ENCODE data around the gene RBM33.

The RBM33 gene

DNA sequence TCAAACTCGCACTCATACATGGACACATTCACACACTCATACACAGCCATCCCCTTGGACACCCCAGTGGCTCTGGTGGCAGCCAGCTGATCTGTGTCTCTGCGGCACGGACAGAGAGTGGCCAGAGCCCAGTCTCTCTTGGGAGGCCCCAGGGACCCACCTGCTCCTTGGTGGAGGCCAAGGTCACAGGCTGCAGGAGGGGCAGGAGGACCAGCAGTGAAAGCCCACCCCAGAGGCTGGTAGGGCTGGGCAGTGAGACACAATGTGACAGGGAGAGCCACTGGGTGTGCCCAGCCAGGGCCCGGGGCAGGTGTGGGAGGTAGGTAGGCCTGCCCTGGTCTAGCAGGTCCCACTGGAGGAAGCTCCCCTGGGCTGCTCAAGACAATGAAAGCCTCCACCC is 149.3 kb downstream of the RBM33 start:
- no peak for DNase-seq (ENCODE audit: low read depth, low spot score)

DNA sequence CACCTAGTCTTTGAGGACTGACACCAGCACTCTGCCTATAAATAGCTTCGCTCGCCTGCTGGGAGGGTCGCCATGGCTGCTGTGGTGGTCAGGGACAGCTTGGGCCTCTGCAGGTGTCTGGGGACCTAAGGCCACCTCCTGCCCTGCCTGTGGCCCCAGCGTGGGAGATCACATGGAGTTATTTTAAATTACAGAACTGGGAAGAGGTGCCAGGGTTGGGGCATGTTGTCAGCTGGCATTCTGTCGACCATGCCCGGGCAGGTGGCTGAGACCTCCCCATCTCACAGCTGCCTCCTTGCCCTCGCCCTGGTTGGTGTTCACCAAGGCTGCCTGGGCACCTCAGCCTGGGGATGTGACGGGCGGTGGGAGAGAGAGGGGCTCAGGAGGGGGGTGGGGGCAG is 149.7 kb downstream of the RBM33 start:
- DNase-seq (ENCODE audit: low read depth, low spot score) = no peak

DNA sequence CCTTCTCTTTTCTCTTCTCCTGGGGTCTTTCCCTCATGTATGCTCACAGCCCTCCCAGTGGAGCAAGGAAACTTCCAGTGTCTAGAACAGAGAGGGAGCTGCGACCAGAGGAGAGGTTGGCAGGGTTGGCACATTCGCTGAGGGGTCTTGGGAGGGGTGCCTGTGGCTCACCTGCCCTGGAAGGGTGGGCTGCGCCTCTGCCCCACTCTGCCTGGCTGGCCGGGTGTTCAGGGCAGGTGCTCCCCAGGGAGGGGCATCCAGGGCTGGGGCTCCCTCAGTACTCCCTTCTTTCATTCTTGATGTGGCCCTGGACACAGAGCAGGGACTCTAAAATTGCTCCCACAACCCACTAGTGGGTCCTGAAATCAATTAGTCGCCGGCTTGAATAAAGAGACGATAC is 150.9 kb downstream of the RBM33 start:
- DNase-seq (ENCODE audit: low read depth, low spot score) = no peak

DNA sequence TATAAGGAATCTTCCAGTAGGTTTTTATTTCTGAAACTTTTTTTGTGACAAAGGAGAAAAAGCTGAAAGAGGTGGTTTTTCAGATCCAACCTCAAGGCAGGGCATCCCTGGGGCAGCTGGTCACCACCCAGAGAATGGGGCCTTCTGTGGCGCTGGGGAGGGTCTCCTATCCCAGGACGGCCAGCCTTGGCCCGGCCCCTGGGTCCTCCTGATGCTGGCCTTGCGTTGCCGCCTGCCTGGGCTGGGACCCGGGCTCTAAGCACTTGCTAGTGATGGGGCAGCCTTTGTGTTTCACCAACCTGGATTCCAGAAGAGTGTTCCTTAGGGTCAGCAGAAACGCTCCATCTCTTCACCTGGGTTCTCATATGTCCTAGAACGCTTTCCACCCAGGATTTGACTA is 151.5 kb downstream of the RBM33 start:
- DNase-seq (ENCODE audit: low read depth, low spot score) = no peak

DNA sequence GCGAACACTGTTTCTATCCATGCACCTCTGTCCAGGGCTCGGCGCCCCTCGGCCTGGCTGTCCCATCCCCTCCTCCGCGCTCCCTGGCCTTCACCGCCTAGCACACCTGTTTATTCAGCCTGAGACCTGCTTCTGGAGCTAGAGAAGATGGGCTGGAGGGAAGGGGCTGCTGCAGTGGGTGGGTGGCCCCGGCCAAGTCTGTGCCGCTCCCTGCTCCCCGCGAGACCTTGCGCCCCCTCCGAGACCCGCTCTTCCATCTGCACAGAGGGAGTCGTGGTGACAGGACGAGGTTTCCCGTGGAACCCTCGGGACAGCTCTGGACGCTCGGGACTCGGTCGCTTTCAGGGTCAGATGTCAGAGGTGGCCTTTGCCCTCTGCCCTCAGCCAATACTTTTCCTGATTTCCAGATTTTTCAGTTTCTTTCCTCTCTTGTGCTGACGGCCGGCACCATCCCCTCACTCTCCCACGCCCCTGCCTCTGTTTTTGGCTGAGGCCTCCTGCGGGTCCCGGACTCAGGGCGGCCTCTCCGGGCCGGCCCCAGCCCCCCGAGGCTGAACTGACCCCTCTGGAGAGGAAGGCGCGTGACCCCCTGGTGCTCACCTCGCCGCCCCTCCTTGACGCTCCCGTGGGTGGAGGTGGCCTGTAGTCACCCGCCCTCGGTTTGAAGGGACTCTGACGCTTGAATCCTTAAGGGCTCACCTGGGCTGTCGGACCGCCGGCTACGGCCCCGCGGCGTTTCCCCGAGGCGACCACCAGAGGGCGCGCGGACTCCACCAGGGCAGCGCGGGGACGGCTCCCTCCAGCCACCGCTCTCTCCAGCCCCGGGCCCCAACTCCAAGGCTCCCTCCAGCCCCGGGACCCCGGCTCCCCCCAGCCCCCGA is 152.2 kb downstream of the RBM33 start:
- DNase-seq (ENCODE audit: low read depth, low spot score) = no peak

DNA sequence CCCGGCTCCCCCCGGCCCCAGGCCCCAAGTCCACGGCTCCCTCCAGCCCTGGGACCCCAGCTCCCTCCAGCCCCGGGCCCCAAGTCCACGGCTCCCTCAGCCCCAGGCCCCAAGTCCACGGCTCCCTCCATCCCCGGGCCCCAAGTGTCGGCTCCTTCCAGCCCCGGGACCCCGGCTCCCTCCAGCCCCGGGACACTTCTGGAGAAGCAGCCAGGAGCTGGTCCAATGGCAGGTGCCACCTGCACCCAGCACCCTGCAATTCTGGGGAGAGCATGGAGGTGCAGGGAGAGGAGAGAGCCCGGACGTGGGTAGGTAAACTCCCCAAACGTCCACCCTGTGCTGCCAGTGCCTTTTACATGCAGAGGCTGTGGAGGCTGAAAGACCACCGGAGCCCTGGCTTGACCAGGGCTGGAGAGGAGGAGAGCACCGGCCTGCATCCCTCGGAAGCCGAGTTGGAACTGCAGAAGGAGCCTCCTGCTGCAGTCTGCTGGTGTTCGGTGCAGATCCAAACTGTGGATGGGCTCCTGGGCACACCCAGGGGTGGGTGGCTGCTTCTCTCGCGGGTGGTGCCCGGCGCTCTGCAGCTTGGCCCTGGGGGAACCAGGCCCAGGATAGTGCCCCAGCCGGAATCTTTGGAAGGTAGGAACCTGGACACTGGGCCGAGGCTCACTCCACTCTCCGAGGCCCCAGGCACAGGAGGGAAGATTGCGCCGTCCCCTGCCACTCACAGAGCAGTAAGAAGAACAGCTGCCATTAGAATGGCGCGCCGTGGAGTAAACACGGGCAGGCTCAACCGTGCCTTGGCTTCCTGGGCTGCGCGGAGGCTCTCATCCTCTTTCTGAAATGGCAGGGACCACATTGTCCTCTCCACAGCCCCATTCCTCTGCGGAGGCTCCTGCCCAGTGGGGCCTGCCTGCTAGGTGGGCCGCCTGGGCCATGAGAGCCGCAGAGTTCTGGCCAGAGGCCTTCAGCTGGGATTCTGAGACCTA is 153.1 kb downstream of the RBM33 start:
- no peak for DNase-seq (ENCODE audit: low read depth, low spot score)

DNA sequence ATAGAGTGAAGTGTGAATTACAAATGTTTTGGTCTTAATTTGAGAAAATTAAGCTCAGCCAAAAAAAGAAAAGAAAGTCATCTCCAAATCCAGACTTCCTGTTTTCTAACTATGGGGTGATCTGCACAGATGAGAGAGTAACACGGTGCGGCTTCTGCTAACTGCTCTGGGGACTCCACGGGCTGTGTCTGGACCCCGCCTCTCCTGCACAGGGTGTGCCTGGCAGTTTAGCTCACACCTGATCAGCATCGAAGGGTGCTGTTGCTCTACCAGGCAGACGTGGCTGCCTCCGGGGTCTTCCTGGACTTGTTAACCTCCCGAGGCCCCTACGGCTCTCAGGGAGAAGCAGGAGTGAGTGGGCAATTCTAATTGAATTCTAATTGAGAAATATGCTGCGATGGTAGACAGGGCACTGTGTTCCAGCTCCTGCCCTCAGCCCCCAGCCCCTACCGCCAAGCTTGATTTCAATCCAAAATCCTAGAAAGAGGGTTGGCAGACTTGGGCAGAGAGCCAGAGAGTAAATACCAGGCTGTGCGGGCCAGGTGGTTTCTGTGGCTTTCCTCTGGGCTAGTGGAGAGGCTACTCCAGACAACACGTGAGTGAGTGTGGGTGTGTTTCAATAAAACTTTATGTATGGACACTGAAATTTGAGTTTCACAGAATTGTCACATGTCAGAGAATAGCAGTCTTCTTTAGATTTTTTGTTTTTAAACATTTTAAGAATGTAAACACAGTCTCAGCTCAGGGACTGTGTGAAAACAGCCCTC is 154.4 kb downstream of the RBM33 start:
- no peak for DNase-seq (ENCODE audit: low read depth, low spot score)

DNA sequence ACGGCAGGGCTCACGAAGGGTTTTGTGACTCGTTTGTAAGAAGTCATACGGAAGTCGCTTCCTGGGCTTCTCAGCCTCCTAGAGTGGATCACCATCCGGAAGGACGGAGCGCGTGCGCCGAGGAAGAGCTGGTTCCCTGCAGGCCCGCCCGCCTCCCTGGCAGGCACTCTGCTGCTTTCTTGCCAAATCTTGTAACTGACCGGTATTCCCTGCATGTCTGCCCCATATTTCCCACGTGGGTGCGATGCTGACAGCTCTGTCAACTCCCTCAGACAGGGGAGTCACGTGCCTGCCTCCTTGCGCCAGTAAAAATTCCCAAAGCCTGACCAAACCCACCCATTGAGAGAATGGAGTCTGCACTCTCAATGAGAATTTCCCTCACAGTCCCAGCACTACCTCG is 155.1 kb downstream of the RBM33 start:
- DNase-seq (ENCODE audit: low read depth, low spot score) = no peak

DNA sequence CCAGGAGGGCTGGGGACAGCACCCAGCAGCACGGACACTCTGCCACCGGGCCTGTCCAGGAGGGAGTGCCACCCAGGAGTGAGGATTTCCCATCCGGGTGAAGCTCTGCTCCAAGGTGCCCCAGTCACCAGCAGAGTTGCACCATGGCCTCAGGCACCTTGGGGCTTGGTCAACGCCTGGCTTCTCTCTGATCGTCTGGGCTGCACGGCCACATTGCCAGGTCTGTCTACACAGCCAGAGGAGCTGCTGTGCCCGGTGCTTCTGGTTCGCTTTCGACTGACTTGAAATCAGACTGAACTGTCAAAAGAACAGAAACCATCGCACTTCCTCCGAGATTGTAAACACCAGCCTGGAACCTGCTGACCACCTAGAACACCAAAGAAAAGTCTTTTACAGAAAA is 155.8 kb downstream of the RBM33 start:
- DNase-seq (ENCODE audit: low read depth, low spot score) = no peak

DNA sequence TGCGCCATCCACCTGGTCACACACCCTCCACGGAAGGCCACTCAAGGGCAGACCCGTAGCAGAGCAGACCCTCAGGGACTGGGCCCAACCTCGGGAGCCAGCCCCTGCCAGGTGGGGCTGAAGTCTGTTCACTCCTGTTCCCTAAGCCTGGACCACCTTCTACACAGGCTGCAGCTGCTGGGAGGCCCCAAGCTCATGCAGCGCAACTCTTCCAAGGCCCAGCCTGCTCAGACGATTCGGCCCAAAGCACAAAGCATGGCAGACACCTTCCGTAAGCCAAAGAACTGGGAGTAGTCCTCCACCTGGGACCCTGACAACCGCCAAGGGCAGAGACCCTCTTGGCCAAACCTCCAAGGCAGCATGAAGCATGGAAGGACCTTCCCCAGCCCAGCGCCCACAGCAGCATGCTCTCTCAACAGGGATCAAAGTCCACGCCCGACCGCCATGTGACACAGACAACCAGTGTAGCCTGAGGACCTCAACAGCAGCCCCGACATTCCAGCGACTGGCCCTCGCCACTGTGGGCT is 156.3 kb downstream of the RBM33 start:
- DNase-seq (ENCODE audit: low read depth, low spot score) = no peak

DNA sequence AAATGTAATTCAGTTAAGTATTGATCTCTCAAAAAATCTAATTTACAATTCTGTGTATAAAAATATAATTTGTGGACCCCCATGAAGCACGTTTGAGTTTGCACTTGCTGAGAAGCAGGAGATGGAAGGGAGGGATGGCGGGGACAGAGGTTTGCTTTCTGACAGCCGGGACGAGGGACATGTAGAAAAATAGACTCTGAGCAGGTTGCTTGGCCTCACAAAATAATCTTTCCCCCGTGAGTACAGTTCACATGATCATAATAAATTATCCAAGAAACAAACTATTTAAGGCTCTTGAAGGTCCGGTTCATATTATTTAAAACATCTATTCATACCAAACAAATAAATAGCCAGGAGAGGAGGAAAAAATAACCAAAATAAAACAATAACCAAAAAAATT is 157.8 kb downstream of the RBM33 start:
- DNase-seq (ENCODE audit: low read depth, low spot score) = no peak

DNA sequence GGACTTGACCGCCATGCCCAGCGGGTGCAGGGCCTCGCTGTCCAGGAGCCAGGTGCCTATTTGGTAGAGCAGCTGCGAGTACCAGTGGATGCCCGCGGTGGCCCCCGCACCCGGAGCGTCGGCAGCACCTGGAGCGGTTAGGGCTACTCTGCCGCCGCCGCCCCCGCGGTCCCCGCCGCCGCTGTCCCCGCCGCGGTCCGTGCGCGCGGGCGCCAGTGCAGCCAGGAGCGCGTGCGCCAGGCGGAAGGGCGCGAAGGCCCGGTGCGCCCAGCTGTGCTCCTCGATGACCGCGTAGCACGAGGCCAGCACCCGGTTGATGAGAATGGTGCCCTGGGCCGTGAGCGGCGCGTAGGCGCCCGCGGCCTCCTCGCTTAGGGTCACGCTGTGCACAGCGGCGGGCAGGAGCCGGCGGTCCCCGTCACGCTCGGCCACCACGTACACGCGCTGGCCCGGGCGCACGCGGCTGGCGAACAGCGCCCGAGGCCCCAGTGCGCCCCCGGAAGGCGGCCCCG is 158.5 kb downstream of the RBM33 start:
- DNase-seq (ENCODE audit: low read depth, low spot score) = no peak

DNA sequence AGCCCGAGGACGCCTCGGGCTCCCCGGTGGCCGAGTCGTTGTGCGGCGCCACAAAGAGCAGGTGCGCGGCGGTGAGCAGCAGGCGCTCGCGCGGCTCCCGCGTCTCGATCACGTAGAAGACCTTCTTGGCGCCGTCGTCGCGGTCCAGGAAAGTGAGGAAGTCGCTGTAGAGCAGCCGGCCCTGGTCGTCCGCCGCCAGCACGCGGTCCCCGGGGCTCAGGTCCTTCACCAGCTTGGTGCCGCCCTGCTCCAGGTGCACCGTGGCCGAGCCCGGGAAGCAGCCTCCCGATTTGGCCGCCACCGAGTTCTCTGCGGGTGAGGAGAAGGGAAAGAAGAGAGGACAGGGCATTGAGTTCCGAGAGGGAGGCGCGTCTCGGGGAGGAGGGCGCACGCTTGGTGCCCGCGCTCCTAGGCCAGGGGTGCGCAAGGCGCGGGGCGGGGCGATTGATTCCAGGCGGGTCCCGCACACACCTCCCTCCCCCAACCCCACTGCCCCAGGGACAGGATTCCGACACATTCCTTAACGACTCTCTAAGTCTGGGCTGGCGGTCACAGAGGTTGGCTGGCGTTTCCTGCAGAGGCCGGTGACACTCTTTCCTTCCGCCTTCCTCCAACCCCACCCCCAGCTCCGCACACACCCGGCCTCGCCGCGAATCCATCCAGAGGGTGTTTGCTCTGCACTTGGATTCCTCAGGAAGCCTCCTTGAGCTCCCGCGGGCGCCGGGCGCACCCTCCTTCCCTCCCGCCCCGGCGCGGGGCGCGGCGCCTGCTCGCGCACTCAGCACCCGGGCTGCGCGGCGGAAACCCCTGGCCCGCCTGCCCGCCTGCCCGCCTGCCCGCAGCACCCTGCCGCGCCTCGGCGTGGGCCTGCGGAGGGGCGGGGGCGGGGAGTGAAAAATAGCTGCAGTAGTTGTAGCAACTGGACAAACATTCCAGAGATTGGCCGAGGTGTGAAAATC is 159.2 kb downstream of the RBM33 start:
- DNase-seq (ENCODE audit: low read depth, low spot score) = no peak

DNA sequence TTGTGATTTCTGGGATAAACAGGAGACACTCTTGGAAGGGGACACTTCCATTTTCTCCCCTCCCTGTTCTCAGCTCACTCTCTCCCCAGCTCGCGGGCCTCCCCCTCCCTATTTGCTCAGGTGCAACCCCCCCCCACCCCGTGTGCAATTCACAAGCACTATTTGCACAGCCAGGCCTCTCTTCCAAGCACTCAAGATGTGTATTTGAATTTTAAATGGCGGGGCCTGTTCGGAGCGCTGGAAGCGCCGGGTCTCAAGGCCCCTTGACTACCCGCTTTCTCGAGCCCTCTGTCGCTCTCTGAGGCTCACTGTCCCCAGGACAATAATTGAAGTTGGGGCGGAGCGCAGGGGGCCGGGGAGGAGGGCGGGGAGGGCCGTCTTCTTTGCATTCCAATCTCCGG is 160.0 kb downstream of the RBM33 start:
- no peak for DNase-seq (ENCODE audit: low read depth, low spot score)

DNA sequence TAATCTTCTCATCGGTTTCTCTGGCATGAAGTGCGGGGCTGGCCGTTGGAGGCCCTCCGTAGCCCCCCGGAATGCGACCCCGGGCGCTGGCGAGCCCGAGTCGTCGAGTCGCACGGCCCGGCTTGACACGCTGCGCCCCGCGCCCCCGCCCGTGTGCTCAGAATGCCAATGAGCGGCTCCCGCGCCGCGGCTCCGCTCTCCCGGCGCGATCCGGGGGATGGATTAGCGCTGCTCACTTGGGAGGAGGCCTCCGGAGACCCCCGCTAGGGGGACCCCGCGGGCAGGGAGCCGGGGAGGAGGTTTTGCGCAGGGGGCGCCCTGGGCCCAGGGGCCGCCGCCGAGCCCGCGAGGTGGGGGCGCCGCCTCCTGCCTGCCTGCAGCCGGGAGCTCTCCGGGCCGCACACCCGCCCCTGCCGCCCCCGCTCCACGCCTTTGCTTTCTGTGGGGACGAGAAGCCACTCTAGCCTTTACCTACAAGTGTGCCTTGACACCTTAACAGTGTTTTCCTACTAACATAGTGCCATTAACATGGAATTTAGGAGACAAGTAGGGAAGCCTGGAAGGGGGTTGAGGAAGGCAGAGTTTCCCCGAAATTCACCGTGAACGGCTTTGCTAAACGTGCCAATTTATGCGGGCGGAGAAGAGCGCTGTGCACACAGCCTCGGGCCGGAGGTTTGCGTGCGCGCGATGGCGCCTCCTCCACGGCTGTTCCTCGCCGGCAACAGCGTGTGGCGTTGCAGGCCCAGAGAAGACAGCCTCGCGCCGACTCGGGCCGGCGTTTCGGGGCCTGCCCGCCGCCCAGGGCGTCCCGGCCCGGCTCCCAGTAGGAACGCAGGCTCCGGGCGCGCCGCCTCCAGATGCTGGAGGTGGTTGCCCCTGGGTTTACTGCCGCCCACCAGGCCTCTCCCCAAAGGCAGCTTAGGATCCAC is 160.7 kb downstream of the RBM33 start:
- DNase-seq (ENCODE audit: low read depth, low spot score) = peak; percentile 25

DNA sequence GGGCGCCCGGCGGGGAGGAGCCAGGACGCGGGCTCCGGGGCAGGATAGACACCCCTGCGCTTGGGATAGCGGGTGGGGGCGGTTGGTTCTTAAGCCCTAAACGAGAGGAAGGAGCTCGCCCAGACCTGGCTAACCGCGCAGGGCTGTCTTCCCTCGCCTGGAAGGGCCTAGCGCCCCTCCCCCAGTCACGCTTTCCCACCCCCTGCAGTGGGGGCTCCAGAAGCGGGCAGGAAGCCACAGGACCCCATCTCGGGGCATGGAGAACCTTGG is 161.3 kb downstream of the RBM33 start:
- no peak for DNase-seq (ENCODE audit: low read depth, low spot score)

DNA sequence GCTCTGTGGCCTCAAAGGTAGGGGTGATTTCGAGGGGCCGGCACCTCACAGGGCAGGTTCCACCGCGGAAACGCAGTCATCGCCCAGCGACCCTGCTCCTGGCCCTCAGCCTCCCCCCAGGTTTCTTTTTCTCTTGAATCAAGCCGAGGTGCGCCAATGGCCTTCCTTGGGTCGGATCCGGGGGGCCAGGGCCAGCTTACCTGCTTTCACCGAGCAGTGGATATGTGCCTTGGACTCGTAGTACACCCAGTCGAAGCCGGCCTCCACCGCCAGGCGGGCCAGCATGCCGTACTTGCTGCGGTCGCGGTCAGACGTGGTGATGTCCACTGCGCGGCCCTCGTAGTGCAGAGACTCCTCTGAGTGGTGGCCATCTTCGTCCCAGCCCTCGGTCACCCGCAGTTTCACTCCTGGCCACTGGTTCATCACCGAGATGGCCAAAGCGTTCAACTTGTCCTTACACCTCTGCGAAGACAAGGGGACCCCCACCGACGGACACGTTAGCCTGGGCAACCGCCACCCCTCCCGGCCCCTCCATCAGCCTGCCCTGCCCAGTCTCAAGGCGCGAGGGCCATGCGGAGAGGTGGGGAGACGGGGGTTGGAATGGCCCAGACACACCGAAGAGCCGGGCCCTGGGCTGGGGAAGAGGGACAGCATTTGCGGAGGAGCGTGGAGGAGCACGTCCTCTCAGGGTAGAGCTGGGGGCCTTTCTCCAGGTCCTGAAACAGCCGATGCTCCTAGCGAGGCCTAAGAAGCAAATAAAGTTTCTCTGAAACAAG is 161.8 kb downstream of the RBM33 start:
- no peak for DNase-seq (ENCODE audit: low read depth, low spot score)

DNA sequence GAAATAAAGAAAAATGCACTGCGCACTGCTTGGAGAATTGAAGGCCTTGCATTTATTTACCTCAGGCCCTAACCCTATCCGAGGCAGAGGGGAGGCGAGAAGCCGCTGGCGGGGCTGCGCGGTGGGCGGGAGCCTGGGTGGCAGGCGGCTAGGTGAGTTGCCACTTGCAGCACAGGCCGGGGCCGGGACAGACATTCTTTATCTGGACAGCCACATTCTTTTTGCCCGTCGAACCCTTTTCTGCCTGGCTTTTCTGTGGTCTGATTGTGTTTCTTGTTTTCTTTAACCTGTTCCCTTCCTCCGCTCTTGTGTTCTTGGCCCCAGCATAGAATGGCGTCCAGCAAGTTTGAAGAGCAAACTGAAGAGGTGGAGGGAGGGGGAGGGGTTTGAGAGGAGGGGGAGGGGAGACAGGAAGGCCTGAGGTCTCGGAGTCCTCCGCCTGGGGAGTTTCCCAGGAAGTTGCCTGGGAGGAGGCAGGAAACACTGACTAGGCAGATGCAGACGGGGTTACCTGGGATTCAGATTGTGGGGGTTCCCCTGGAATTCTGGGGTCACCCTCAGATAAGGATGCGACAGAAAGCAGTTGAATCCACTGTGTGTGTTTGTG is 162.7 kb downstream of the RBM33 start:
- no peak for DNase-seq (ENCODE audit: low read depth, low spot score)
